Ishikawa (cell line): ENCODE measurements around the gene MYG1.

ENCODE experiments used
- CEBPB ChIP-seq: IDR thresholded peaks from 2 replicates; pipeline ENCODE4 v1.6.1; 2012
- CREB1 ChIP-seq: IDR thresholded peaks from 2 replicates; pipeline ENCODE4 v1.6.1; 2012; ENCODE audit warnings: low read depth
- EGR1 ChIP-seq: IDR thresholded peaks from 2 replicates; pipeline ENCODE4 v1.6.1; 2012
- EP300 ChIP-seq: IDR thresholded peaks from 2 replicates; pipeline ENCODE4 v1.6.1; 2012; ENCODE audit warnings: borderline replicate concordance
- FOXM1 ChIP-seq: IDR thresholded peaks from 2 replicates; pipeline ENCODE4 v1.6.1; 2012; ENCODE audit warnings: low read depth, borderline replicate concordance
- NFIC ChIP-seq: IDR thresholded peaks from 2 replicates; pipeline ENCODE4 v1.6.1; 2012
- RAD21 ChIP-seq: IDR thresholded peaks from 2 replicates; pipeline ENCODE4 v1.6.1; 2012; ENCODE audit warnings: low read depth
- TAF1 ChIP-seq: IDR thresholded peaks from 2 replicates; pipeline ENCODE4 v1.6.1; 2012; ENCODE audit warnings: low read depth, mild to moderate bottlenecking
- TCF12 ChIP-seq: IDR thresholded peaks from 2 replicates; pipeline ENCODE4 v1.6.1; 2012; ENCODE audit warnings: low read depth
- TEAD4 ChIP-seq: IDR thresholded peaks from 2 replicates; pipeline ENCODE4 v1.6.1; 2012
- YY1 ChIP-seq: IDR thresholded peaks from 2 replicates; pipeline ENCODE4 v1.6.1; 2012; ENCODE audit warnings: low read depth
- ZBTB7A ChIP-seq: IDR thresholded peaks from 2 replicates; pipeline ENCODE4 v1.6.1; 2012; ENCODE audit warnings: low read depth
- TF ChIP-seq, protein P1 (sequence below): IDR thresholded peaks from 2 replicates; pipeline ENCODE4 v1.6.1; 2012; ENCODE audit warnings: low read depth, mild to moderate bottlenecking
- TF ChIP-seq, protein P2 (sequence below): IDR thresholded peaks from 2 replicates; pipeline ENCODE4 v1.6.1; 2012
- TF ChIP-seq, protein P3 (sequence below): IDR thresholded peaks from 2 replicates; pipeline ENCODE4 v1.6.1; 2012

The MYG1 gene

DNA sequence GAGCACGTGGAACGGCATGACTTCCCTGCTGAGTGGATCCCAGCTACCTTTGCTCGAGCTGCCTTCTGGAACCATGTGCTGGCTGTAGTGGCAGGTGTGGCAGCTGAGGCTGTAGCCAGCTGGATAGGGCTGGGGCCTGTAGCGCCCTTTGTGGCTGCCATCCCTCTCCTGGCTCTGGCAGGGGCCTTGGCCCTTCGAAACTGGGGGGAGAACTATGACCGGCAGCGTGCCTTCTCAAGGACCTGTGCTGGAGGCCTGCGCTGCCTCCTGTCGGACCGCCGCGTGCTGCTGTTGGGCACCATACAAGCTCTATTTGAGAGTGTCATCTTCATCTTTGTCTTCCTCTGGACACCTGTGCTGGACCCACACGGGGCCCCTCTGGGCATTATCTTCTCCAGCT is 46.2 kb upstream of the MYG1 start:
- TF ChIP-seq CEBPB = no peak
- TF ChIP-seq TEAD4 = no peak
- no peak for TF ChIP-seq ZBTB7A
- no peak for TF ChIP-seq CREB1
- TF ChIP-seq, protein P1, sequence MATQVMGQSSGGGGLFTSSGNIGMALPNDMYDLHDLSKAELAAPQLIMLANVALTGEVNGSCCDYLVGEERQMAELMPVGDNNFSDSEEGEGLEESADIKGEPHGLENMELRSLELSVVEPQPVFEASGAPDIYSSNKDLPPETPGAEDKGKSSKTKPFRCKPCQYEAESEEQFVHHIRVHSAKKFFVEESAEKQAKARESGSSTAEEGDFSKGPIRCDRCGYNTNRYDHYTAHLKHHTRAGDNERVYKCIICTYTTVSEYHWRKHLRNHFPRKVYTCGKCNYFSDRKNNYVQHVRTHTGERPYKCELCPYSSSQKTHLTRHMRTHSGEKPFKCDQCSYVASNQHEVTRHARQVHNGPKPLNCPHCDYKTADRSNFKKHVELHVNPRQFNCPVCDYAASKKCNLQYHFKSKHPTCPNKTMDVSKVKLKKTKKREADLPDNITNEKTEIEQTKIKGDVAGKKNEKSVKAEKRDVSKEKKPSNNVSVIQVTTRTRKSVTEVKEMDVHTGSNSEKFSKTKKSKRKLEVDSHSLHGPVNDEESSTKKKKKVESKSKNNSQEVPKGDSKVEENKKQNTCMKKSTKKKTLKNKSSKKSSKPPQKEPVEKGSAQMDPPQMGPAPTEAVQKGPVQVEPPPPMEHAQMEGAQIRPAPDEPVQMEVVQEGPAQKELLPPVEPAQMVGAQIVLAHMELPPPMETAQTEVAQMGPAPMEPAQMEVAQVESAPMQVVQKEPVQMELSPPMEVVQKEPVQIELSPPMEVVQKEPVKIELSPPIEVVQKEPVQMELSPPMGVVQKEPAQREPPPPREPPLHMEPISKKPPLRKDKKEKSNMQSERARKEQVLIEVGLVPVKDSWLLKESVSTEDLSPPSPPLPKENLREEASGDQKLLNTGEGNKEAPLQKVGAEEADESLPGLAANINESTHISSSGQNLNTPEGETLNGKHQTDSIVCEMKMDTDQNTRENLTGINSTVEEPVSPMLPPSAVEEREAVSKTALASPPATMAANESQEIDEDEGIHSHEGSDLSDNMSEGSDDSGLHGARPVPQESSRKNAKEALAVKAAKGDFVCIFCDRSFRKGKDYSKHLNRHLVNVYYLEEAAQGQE = no peak
- TF ChIP-seq TCF12 = no peak
- TF ChIP-seq NFIC = no peak
- no peak for TF ChIP-seq RAD21
- TF ChIP-seq TAF1 = no peak
- TF ChIP-seq YY1 = no peak
- no peak for TF ChIP-seq EGR1
- no peak for TF ChIP-seq FOXM1
- TF ChIP-seq, protein P2, sequence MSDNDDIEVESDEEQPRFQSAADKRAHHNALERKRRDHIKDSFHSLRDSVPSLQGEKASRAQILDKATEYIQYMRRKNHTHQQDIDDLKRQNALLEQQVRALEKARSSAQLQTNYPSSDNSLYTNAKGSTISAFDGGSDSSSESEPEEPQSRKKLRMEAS = no peak
- TF ChIP-seq, protein P3, sequence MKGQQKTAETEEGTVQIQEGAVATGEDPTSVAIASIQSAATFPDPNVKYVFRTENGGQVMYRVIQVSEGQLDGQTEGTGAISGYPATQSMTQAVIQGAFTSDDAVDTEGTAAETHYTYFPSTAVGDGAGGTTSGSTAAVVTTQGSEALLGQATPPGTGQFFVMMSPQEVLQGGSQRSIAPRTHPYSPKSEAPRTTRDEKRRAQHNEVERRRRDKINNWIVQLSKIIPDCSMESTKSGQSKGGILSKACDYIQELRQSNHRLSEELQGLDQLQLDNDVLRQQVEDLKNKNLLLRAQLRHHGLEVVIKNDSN = no peak
- TF ChIP-seq EP300 = no peak

DNA sequence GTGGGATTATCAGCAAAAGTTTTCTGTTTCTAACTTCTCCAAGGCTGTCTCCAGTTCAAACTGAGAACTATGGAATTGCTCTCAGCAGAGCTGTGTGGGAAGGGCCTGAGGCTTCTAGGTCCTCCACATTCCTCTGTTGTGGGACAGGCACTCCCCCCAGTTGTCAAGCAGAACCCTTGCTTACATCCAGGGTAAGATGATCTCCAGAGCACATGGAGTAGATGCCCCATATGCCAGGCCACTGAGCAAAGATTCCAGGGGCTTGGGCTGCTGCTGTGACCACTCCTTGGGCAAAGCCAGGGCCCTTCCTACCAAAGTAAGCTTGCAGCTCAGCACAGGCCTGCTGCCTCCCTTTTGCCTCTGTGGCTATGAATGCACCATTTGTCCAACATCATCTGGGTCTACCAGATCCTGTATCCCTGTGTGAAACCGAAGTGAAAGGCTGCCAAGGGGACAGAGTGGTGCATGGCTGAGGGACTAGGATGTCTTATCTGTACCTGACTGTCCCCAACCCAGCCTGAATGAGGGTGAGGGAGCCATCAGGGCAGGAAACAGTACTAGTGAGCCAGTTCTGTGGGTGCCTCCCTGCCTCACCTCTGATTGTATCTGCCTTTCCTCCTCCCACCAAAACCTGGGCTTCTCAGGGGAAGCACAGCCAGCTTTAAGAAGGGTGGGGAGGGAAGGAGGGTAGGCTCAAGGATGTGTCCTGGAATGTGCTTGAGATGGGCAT is 44.5 kb upstream of the MYG1 start:
- TF ChIP-seq, protein P3 = no peak
- TF ChIP-seq CEBPB = no peak
- TF ChIP-seq TAF1 = no peak
- TF ChIP-seq, protein P2 = no peak
- TF ChIP-seq, protein P1 = no peak
- no peak for TF ChIP-seq NFIC
- no peak for TF ChIP-seq TCF12
- TF ChIP-seq RAD21 = no peak
- no peak for TF ChIP-seq FOXM1
- TF ChIP-seq CREB1 = no peak
- no peak for TF ChIP-seq EGR1
- TF ChIP-seq TEAD4 = no peak
- no peak for TF ChIP-seq EP300
- TF ChIP-seq ZBTB7A = no peak
- no peak for TF ChIP-seq YY1

DNA sequence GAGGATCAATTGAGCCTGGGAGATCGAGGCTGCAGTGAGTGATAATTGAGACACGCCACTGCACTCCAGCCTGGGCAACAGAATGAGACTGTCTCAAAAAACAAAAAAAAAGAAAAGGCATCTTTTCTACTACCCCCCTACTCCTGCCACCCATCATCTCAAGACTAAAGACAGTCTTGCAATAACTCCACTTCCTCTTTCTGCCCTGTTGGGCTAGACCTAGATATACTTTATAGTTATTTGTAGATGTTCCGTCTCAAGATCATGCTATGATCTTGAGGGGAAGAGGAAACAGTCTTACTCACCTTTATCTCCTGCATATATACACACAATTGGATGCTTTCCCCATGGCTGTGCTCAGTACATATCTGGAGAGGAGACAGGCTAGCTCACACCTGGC is 43.5 kb upstream of the MYG1 start:
- TF ChIP-seq, protein P3 = no peak
- TF ChIP-seq EP300 = no peak

DNA sequence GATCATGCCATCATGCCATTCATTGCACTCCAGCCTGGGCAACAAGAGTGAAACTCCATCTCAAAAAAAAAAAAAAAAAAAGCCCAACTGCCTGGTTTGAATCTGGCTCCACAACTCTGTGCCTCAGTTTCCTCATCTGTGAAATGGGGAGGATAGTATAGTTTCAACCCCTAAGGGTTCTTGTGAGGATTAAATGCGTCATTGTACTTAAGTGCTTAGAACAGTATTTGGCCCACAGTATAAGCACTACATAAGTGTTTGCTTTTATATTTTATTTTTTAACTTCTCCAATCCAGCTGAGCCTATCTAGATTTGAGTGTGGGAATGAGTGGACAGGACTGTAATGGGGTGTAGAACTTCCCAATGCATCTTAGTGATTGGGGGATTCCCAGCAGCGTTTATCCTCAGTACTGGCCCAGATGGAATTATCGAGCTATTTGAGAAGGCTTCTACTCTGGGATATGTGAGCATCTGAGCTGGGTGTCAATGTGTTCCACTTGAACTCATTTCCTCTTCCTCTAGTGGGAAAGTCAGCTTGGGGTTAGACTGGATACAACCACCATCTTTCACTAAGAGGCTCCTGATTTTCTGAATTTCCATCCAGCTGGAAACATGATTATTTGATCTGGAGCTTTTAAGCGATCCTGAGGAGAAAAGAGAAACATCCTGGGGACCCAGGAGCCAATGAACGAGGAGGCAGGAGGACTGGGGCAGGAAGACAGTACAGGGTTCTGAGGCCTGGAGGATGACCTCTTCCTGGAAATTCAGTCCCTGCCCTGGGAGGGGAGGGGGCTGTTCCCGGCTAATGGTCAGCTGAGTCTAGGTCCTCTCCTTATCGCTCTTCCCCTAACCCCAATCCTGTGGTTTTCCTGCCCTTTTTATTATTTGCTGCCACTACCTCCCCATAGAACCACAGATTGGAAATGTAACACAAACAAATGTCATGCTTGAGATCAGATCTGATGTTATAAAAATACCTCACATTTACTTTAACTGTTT is 40.7 kb upstream of the MYG1 start:
- no peak for TF ChIP-seq RAD21
- TF ChIP-seq, protein P3 = no peak
- TF ChIP-seq, protein P2 = no peak
- TF ChIP-seq TAF1 = no peak
- TF ChIP-seq CREB1 = no peak
- TF ChIP-seq EP300 = no peak
- no peak for TF ChIP-seq TCF12
- no peak for TF ChIP-seq EGR1
- no peak for TF ChIP-seq FOXM1
- no peak for TF ChIP-seq CEBPB
- TF ChIP-seq, protein P1 = no peak
- no peak for TF ChIP-seq TEAD4
- TF ChIP-seq ZBTB7A = no peak
- no peak for TF ChIP-seq NFIC
- no peak for TF ChIP-seq YY1
